Uterus (tissue), 2 donors: ENCODE data around the gene TRIM49D2.
"Not testable (repeated sequence)": the region's sequence is repeated elsewhere in the genome, so short reads cannot be mapped to it uniquely, and the experiment has no call there.

Source experiments
- CTCF ChIP-seq, 4 experiments: fragments of 200-600 bp in 2 of 4; fragments of 450-650 bp in 2 of 4; sonication (generic) in 2 of 4; IDR thresholded peaks; one replicate each; pipeline ENCODE4 v1.5.1; 2016 to 2019; ENCODE audit warnings: antibody characterized with exemption in 4 of 4, mild to moderate bottlenecking in 2 of 4, moderate library complexity in 1 of 4
- POLR2A ChIP-seq, 2 donors: fragments of 450-650 bp; IDR thresholded peaks; one replicate each; pipeline ENCODE4 v1.6.1; 2016; ENCODE audit warnings: antibody characterized with exemption in 2 of 2, mild to moderate bottlenecking in 1 of 2, moderate library complexity in 1 of 2

GRCh38 chr11:89923764-89924163, at the start of gene TRIM49D2:
- not testable (repeated sequence) for TF ChIP-seq CTCF, POLR2A (IDR thresholded peaks at IDR 0.05)
